Measurements from ENCODE around the gene WDR35. TPM values are rescaled to one million over a fixed set of nuclear protein-coding genes. Genes with fewer than 3 reads are reported as not detected.

The WDR35 gene
- total and polyA plus RNA-seq, 5 donors from 2014 or later, result 1.3 to 3.8 (median 1.9) TPM

GRCh38 chr2:19887510-19887909 is 102.4 kb downstream of the WDR35 start:
- no peaks in the 10 kb centered on the region for H3K9me3 ChIP-seq (ENCODE audit: control insufficient read depth in 2 of 2, low read length in 2 of 2)
- no peaks in the 10 kb centered on the region for H3K36me3 ChIP-seq (ENCODE audit: control insufficient read depth, insufficient read depth, low read length)
- no peak overlapping the region for H3K27ac ChIP-seq (ENCODE audit: insufficient read depth, low read length, poor library complexity, severe bottlenecking)
- no peak overlapping the region for H3K4me3 ChIP-seq (ENCODE audit: low read depth, low read length)
- Mint-ChIP-seq H3K27ac (no peak overlapping the region), H3K36me3 (peaks cover 20% of the 10 kb centered on the region), H3K4me1 (peaks cover 0 to 19% (median 10%) of the 10 kb centered on the region in 4 donors), H3K27me3 (no peaks in the 10 kb centered on the region), H3K9me3 (no peaks in the 10 kb centered on the region), H3K4me3 (no peak overlapping the region)
- ATAC-seq (ENCODE audit: low read depth in 2 of 2), result no peak
- no peaks in the 10 kb centered on the region for H3K27me3 ChIP-seq (ENCODE audit: control insufficient read depth, insufficient read depth, low read length)
- no peaks in the 10 kb centered on the region for H3K4me1 ChIP-seq (ENCODE audit: control insufficient read depth, insufficient read depth, low read length, poor library complexity, severe bottlenecking)
- no peak for DNase-seq

DNA sequence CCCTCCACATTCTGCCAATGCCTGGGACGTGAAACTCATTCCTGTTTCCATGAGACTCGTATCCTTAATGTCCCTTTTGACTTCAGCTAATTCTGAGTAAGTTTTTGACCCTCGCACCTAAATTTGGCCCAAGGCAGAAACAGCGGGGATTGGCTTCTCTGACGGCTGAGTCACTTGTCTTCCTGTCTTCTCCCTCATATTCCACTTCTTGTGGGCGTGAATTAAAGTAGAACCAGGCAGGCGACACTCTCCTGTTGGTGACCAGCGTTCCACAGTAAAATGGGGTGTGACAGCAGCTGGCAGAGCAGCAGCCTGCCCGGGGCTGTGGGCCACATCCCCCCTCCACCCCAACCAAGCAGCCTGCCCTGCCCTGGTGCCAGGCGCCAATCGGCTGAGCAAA is 103.6 kb downstream of the WDR35 start:
- Mint-ChIP-seq H3K36me3 (peaks cover 25% of the 10 kb centered on the region), H3K4me3 (no peak overlapping the region), H3K27me3 (no peaks in the 10 kb centered on the region), H3K27ac (peak overlapping the region in 1 of 3 donors; percentile 56), H3K9me3 (no peaks in the 10 kb centered on the region), H3K4me1 (peaks cover 0 to 13% (median 7%) of the 10 kb centered on the region in 4 donors)
- DNase-seq, result no peak
- Histone ChIP-seq H3K27ac (ENCODE audit: insufficient read depth, low read length, poor library complexity, severe bottlenecking) (no peak overlapping the region), H3K27me3 (ENCODE audit: control insufficient read depth, insufficient read depth, low read length) (no peaks in the 10 kb centered on the region), H3K4me1 (ENCODE audit: control insufficient read depth, insufficient read depth, low read length, poor library complexity, severe bottlenecking) (no peaks in the 10 kb centered on the region), H3K4me3 (ENCODE audit: low read depth, low read length) (no peak overlapping the region), H3K9me3 (ENCODE audit: control insufficient read depth in 2 of 2, low read length in 2 of 2) (no peaks in the 10 kb centered on the region), H3K36me3 (ENCODE audit: control insufficient read depth, insufficient read depth, low read length) (no peaks in the 10 kb centered on the region)
- no peak for ATAC-seq (ENCODE audit: low read depth in 2 of 2)

- no peak for DNase-seq
- H3K4me3 ChIP-seq (ENCODE audit: low read depth, low read length), result no peak overlapping the region
- Mint-ChIP-seq H3K27me3 (no peaks in the 10 kb centered on the region), H3K9me3 (peaks cover 0 to 2% (median 0%) of the 10 kb centered on the region in 7 donors), H3K4me3 (no peak overlapping the region), H3K4me1 (peaks cover 0 to 13% (median 7%) of the 10 kb centered on the region in 4 donors), H3K36me3 (peaks cover 27% of the 10 kb centered on the region), H3K27ac (peak overlapping the region in 1 of 3 donors; percentile 56)
- H3K36me3 ChIP-seq (ENCODE audit: control insufficient read depth, insufficient read depth, low read length), result no peaks in the 10 kb centered on the region
- no peak overlapping the region for H3K27ac ChIP-seq (ENCODE audit: insufficient read depth, low read length, poor library complexity, severe bottlenecking)
- no peaks in the 10 kb centered on the region for H3K9me3 ChIP-seq (ENCODE audit: control insufficient read depth in 2 of 2, low read length in 2 of 2)
- no peaks in the 10 kb centered on the region for H3K4me1 ChIP-seq (ENCODE audit: control insufficient read depth, insufficient read depth, low read length, poor library complexity, severe bottlenecking)
- no peak for ATAC-seq (ENCODE audit: low read depth in 2 of 2)
- H3K27me3 ChIP-seq (ENCODE audit: control insufficient read depth, insufficient read depth, low read length), result no peaks in the 10 kb centered on the region
These were observed 104.1 kb downstream of the WDR35 start for GRCh38 chr2:19885791-19886190.

GRCh38 chr2:19883971-19884720 is 105.8 kb downstream of the WDR35 start:
- H3K27ac ChIP-seq (ENCODE audit: insufficient read depth, low read length, poor library complexity, severe bottlenecking), result no peak overlapping the region
- DNase-seq (no peak), ATAC-seq (ENCODE audit: low read depth in 2 of 2) (no peak)
- peak overlapping the region in 2 of 3 donors; percentile 3 to 35 for H3K27ac Mint-ChIP-seq
- peaks cover 25% of the 10 kb centered on the region for H3K36me3 Mint-ChIP-seq
- H3K9me3 Mint-ChIP-seq, result peaks cover 0 to 2% (median 0%) of the 10 kb centered on the region in 7 donors
- H3K9me3 ChIP-seq (ENCODE audit: control insufficient read depth in 2 of 2, low read length in 2 of 2), result no peaks in the 10 kb centered on the region
- H3K4me1 Mint-ChIP-seq, result peaks cover 0 to 6% (median under 1%) of the 10 kb centered on the region in 4 donors
- H3K4me3 ChIP-seq (ENCODE audit: low read depth, low read length), result no peak overlapping the region
- no peak overlapping the region for H3K4me3 Mint-ChIP-seq
- no peaks in the 10 kb centered on the region for H3K27me3 ChIP-seq (ENCODE audit: control insufficient read depth, insufficient read depth, low read length)
- peaks cover 3% of the 10 kb centered on the region for H3K36me3 ChIP-seq (ENCODE audit: control insufficient read depth, insufficient read depth, low read length)
- no peaks in the 10 kb centered on the region for H3K27me3 Mint-ChIP-seq
- H3K4me1 ChIP-seq (ENCODE audit: control insufficient read depth, insufficient read depth, low read length, poor library complexity, severe bottlenecking), result no peaks in the 10 kb centered on the region

DNA sequence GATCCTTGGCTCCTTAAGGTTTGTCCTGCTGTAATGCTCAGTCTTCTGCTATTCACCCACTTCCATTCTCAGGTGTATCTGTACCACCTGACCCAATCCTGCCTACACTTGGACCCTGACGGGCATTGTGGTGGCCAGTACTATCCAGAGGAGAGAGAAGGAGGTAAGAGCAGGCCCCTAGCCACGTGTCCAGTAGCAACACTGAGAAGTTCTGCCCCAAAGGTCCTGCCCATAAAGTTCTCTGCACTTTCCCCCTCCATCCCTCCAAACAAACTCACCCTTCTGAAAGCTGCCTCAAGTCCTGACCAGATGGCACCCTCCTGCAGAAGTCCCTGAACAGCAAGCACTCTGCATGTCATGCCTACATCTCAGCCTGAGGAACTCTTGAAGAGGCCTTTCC is 106.4 kb downstream of the WDR35 start:
- DNase-seq, result no peak

GRCh38 chr2:19882286-19882685 is 107.6 kb downstream of the WDR35 start:
- H3K27ac Mint-ChIP-seq, result peak overlapping the region in 2 of 3 donors; percentile 2 to 45
- ATAC-seq (ENCODE audit: low read depth in 2 of 2) (no peak), DNase-seq (no peak)
- Histone ChIP-seq H3K4me1 (ENCODE audit: control insufficient read depth, insufficient read depth, low read length, poor library complexity, severe bottlenecking) (no peaks in the 10 kb centered on the region), H3K4me3 (ENCODE audit: low read depth, low read length) (no peak overlapping the region), H3K9me3 (ENCODE audit: control insufficient read depth in 2 of 2, low read length in 2 of 2) (no peaks in the 10 kb centered on the region), H3K36me3 (ENCODE audit: control insufficient read depth, insufficient read depth, low read length) (peaks cover 3% of the 10 kb centered on the region), H3K27ac (ENCODE audit: insufficient read depth, low read length, poor library complexity, severe bottlenecking) (no peak overlapping the region), H3K27me3 (ENCODE audit: control insufficient read depth, insufficient read depth, low read length) (no peaks in the 10 kb centered on the region)
- H3K36me3 Mint-ChIP-seq, result peaks cover 28% of the 10 kb centered on the region
- H3K27me3 Mint-ChIP-seq, result no peaks in the 10 kb centered on the region
- peaks cover 0 to 7% (median 0%) of the 10 kb centered on the region in 4 donors for H3K4me1 Mint-ChIP-seq
- no peak overlapping the region for H3K4me3 Mint-ChIP-seq
- peaks cover 0 to 2% (median 0%) of the 10 kb centered on the region in 7 donors for H3K9me3 Mint-ChIP-seq

More for the DNA sequence above, 106.4 kb downstream of the WDR35 start:
- no peak overlapping the region for H3K27ac ChIP-seq (ENCODE audit: insufficient read depth, low read length, poor library complexity, severe bottlenecking)
- H3K4me1 ChIP-seq (ENCODE audit: control insufficient read depth, insufficient read depth, low read length, poor library complexity, severe bottlenecking), result no peaks in the 10 kb centered on the region
- Mint-ChIP-seq H3K36me3 (peaks cover 28% of the 10 kb centered on the region), H3K27ac (no peak overlapping the region), H3K27me3 (no peaks in the 10 kb centered on the region), H3K9me3 (peaks cover 0 to 2% (median 0%) of the 10 kb centered on the region in 7 donors), H3K4me1 (peaks cover 0 to 7% (median 0%) of the 10 kb centered on the region in 4 donors), H3K4me3 (no peak overlapping the region)
- H3K9me3 ChIP-seq (ENCODE audit: control insufficient read depth in 2 of 2, low read length in 2 of 2), result no peaks in the 10 kb centered on the region
- H3K27me3 ChIP-seq (ENCODE audit: control insufficient read depth, insufficient read depth, low read length), result no peaks in the 10 kb centered on the region
- H3K36me3 ChIP-seq (ENCODE audit: control insufficient read depth, insufficient read depth, low read length), result peaks cover 3% of the 10 kb centered on the region
- no peak overlapping the region for H3K4me3 ChIP-seq (ENCODE audit: low read depth, low read length)
- ATAC-seq (ENCODE audit: low read depth in 2 of 2), result no peak

GRCh38 chr2:19881908-19882265 is 108.0 kb downstream of the WDR35 start:
- H3K27ac Mint-ChIP-seq, result peak overlapping the region in 2 of 3 donors; percentile 2 to 45
- Histone ChIP-seq H3K27me3 (ENCODE audit: control insufficient read depth, insufficient read depth, low read length) (no peaks in the 10 kb centered on the region), H3K4me1 (ENCODE audit: control insufficient read depth, insufficient read depth, low read length, poor library complexity, severe bottlenecking) (no peaks in the 10 kb centered on the region), H3K9me3 (ENCODE audit: control insufficient read depth in 2 of 2, low read length in 2 of 2) (no peaks in the 10 kb centered on the region), H3K27ac (ENCODE audit: insufficient read depth, low read length, poor library complexity, severe bottlenecking) (no peak overlapping the region), H3K36me3 (ENCODE audit: control insufficient read depth, insufficient read depth, low read length) (peaks cover 3% of the 10 kb centered on the region), H3K4me3 (ENCODE audit: low read depth, low read length) (no peak overlapping the region)
- ATAC-seq (ENCODE audit: low read depth in 2 of 2) (no peak), DNase-seq (no peak)
- H3K4me1 Mint-ChIP-seq, result peaks cover 0 to 7% (median 0%) of the 10 kb centered on the region in 4 donors
- H3K27me3 Mint-ChIP-seq, result no peaks in the 10 kb centered on the region
- no peak overlapping the region for H3K4me3 Mint-ChIP-seq
- H3K9me3 Mint-ChIP-seq, result peaks cover 0 to 2% (median 0%) of the 10 kb centered on the region in 7 donors
- peaks cover 28% of the 10 kb centered on the region for H3K36me3 Mint-ChIP-seq
